DOHH2 (cell line): ENCODE results near the gene YDJC.
"Not testable (repeated sequence)": the region's sequence is repeated elsewhere in the genome, so short reads cannot be mapped to it uniquely, and the experiment has no call there.

Experiments
- EZH2phosphoT487 ChIP-seq: fragments of 200-600 bp; sonication (generic); IDR thresholded peaks from 2 replicates; pipeline ENCODE4 v1.6.1; 2017; ENCODE audit warnings: borderline replicate concordance, mild to moderate bottlenecking, antibody characterized with exemption, low read length, moderate library complexity, mixed read lengths
- TF ChIP-seq, protein P1 (sequence below): fragments of 200-600 bp; sonication (generic); IDR thresholded peaks from one replicate; pipeline ENCODE4 v1.5.1; 2014; ENCODE audit warnings: antibody characterized with exemption, mild to moderate bottlenecking, low read depth, low read length; ENCODE audit not compliant: poor library complexity, severe bottlenecking

DNA sequence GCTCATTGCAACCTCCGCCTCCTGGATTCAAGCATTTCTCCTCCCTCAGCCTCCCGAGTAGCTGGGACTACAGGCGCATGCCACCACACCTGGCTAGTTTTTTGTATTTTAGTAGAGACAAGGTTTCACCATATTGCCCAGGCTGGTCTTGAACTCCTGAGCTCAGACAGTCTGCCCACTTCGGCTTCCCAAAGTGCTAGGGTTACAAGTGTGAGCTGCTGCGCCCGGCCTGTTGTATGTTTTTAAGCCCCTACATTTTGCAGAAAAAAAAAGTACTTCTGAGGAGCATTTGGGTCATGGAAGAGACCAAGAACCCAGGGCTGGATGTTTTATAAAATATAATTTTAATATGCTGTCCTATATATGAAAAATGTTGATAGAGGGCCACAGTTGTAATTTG lies 12.5 kb downstream of the YDJC start:
- TF ChIP-seq, protein P1, sequence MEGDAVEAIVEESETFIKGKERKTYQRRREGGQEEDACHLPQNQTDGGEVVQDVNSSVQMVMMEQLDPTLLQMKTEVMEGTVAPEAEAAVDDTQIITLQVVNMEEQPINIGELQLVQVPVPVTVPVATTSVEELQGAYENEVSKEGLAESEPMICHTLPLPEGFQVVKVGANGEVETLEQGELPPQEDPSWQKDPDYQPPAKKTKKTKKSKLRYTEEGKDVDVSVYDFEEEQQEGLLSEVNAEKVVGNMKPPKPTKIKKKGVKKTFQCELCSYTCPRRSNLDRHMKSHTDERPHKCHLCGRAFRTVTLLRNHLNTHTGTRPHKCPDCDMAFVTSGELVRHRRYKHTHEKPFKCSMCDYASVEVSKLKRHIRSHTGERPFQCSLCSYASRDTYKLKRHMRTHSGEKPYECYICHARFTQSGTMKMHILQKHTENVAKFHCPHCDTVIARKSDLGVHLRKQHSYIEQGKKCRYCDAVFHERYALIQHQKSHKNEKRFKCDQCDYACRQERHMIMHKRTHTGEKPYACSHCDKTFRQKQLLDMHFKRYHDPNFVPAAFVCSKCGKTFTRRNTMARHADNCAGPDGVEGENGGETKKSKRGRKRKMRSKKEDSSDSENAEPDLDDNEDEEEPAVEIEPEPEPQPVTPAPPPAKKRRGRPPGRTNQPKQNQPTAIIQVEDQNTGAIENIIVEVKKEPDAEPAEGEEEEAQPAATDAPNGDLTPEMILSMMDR: not testable (repeated sequence)
- TF ChIP-seq EZH2phosphoT487: not testable (repeated sequence)
